Transverse colon (tissue), 4 donors: ENCODE results near the gene LGR5. TPM values are rescaled to one million over a fixed set of nuclear protein-coding genes. Genes with fewer than 3 reads are reported as not detected.
"Not testable (repeated sequence)": the region's sequence is repeated elsewhere in the genome, so short reads cannot be mapped to it uniquely, and the experiment has no call there.

Experiments
- DNase-seq: peaks from one replicate; pipeline ENCODE4 v3.0.0-alpha.2; 2019
- H3K27ac ChIP-seq, 4 donors: fragments of 200-600 bp; sonication (generic); 2 replicates each; pipeline ENCODE4 v1.5.1; 2016 to 2018; ENCODE audit warnings: inconsistent platforms in 4 of 4
- H3K27me3 ChIP-seq: fragments of 200-600 bp; sonication (generic); 2 replicates; pipeline ENCODE4 v1.5.1; 2017; ENCODE audit warnings: inconsistent platforms
- H3K36me3 ChIP-seq, 4 donors: fragments of 200-600 bp; sonication (generic); 2 replicates each; pipeline ENCODE4 v1.5.1; 2017 to 2019; ENCODE audit warnings: inconsistent platforms in 4 of 4
- H3K4me1 ChIP-seq, 4 donors: fragments of 200-600 bp; sonication (generic); 2 replicates each; pipeline ENCODE4 v1.5.1; 2017 to 2020; ENCODE audit warnings: inconsistent platforms in 4 of 4
- H3K4me3 ChIP-seq, 4 donors: fragments of 200-600 bp; sonication (generic); 1 replicate in 1 of 4; 2 replicates in 3 of 4; pipeline versions ENCODE4 v1.5.1 to v1.6.1; 2017 to 2019; ENCODE audit warnings: inconsistent platforms in 4 of 4
- H3K9me3 ChIP-seq, 2 donors: fragments of 200-600 bp; sonication (generic); 2 replicates each; pipeline ENCODE4 v1.5.1; 2017 to 2019; ENCODE audit warnings: inconsistent platforms in 2 of 2
- EP300 ChIP-seq: sonication (generic); formaldehyde crosslinking; IDR thresholded peaks from one replicate; pipeline ENCODE4 v1.6.1; 2017; ENCODE audit warnings: antibody characterized with exemption, low read depth
- POLR2A ChIP-seq: fragments of 450-650 bp; IDR thresholded peaks from one replicate; pipeline ENCODE4 v1.6.1; 2016; ENCODE audit warnings: antibody characterized with exemption, mild to moderate bottlenecking, moderate library complexity
- POLR2AphosphoS5 ChIP-seq, 3 donors: sonication (generic); formaldehyde crosslinking; IDR thresholded peaks; one replicate each; pipeline ENCODE4 v1.6.1; 2016; ENCODE audit warnings: antibody characterized with exemption in 3 of 3
- WGBS, 2 donors: methylation state at CpG; one replicate each; pipeline ENCODE4 v1.1.5; 2018; ENCODE audit warnings: low coverage in 1 of 2; 5-methylcytosine and 5-hydroxymethylcytosine counted together
- in situ Hi-C, 4 donors: fragments of 200-750 bp; cut with MboI; loops; one replicate each; pipeline versions ENCODE4 v1.15.0 to v1.15.1; 2017; ENCODE audit warnings: low sequenced_read_pairs in 3 of 4, low pct_ligation_motif_present in 1 of 4, low pct_unique_long_range_greater_than_20kb in 1 of 4
- intact Hi-C: fragments of 100-400 bp; cut with DNase I; formaldehyde crosslinking; loops from one replicate; pipeline ENCODE4 v1.15.1; 2023; ENCODE audit warnings: low total_unique reads
- total RNA-seq, 4 donors: library from RNA; depleted of rRNA; stranded (reverse); fragments of >200 nt; gene quantifications; one replicate each; pipeline ENCODE4 v1.1.0, GENCODE V29; 2016
- TF ChIP-seq, protein P1 (sequence below), 5 experiments: fragments of 200-600 bp in 3 of 5; fragments of 450-650 bp in 2 of 5; sonication (generic) in 3 of 5; IDR thresholded peaks; 1 replicate in 2 of 5; 2 replicates in 3 of 5; pipeline ENCODE4 v1.5.1; 2016 to 2017; ENCODE audit warnings: antibody characterized with exemption in 5 of 5, inconsistent platforms in 3 of 5, mild to moderate bottlenecking in 2 of 5, moderate library complexity in 1 of 5

The LGR5 gene
- total RNA-seq, 4 donors from 2014 or later, result 0.37 to 4.8 (median 1.0) TPM

DNA sequence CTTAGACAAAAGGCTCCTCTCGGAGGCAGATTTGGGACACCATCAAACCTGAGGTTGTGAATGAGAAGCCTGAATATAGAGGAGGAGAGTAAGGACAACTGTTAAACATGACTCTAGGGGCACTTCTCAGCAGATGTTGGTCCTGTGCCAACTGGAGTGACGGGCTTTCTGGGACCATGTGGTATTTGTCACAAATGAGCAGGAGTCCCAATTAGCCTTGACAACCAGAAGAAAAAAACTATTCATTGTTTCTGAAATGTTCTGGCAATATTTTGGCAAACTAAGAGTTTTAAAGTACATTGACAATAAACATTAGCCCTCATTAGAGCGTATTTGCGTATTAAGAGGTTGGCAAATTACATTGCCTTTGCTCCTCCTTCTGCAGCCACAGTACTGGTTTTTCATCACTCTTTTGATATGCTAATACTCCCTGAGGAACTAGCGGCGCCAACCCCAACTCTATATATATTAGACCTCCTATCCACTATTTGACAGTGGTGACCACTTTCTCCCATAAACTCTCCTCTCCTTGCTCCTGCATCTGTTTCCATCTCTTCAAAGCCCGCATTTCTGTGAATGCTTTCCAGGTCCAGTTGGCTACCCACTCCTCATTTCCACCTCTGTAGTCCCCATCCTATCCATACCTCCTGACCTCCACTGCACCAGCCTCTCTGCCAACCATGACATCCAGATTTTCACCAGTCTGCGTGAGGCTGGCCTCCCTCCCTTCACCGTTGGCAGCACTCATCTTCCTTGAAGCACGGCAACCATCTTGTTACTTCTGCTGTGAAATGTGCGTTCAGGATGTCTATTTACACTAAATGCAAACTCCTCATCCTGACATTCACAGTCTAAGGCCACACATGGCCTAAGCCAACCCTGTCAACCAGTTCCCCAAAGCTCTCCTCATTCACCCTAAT, 123.3 kb downstream of the LGR5 start:
- H3K27ac ChIP-seq, result no peak overlapping the region
- 74 to 79% methylated on average over 8 to 11 of the region's 11 CpGs for WGBS, 2 donors
- no peak for DNase-seq
- in situ Hi-C loops, result no loop called here
- TF ChIP-seq EP300 (no peak), POLR2A (no peak), POLR2AphosphoS5 (IDR thresholded peaks at IDR 0.05) (no peak)
- TF ChIP-seq, protein P1, sequence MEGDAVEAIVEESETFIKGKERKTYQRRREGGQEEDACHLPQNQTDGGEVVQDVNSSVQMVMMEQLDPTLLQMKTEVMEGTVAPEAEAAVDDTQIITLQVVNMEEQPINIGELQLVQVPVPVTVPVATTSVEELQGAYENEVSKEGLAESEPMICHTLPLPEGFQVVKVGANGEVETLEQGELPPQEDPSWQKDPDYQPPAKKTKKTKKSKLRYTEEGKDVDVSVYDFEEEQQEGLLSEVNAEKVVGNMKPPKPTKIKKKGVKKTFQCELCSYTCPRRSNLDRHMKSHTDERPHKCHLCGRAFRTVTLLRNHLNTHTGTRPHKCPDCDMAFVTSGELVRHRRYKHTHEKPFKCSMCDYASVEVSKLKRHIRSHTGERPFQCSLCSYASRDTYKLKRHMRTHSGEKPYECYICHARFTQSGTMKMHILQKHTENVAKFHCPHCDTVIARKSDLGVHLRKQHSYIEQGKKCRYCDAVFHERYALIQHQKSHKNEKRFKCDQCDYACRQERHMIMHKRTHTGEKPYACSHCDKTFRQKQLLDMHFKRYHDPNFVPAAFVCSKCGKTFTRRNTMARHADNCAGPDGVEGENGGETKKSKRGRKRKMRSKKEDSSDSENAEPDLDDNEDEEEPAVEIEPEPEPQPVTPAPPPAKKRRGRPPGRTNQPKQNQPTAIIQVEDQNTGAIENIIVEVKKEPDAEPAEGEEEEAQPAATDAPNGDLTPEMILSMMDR (IDR thresholded peaks at IDR 0.05), result no peak
- H3K4me3 ChIP-seq, result no peak overlapping the region
- intact Hi-C loops, result loop anchor here (5.0 kb wide), 1 partner anchor 161 kb away; no protein-coding TSS in a partner anchor
- H3K9me3 ChIP-seq, result no peaks in the 10 kb centered on the region
- H3K27me3 ChIP-seq, result no peaks in the 10 kb centered on the region
- no peaks in the 10 kb centered on the region for H3K36me3 ChIP-seq
- no peaks in the 10 kb centered on the region for H3K4me1 ChIP-seq

DNA sequence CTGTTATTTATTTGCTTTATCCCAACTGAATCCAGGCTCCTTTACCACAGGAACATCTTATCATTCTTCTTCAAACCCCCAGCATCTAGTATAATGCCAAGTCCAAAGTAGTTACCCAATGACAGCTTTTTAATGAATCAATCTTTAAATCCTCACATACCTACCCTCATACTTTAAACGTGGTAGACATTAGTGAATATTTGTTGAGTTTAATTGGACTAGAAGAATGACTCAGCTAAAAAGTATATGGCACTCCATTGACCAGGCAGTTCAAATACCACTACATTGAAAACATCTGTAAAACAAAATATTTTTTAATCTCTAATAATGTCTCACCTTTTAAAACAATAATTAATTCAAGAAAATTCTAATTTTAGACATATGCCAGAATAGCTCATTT, 125.9 kb downstream of the LGR5 start:
- Histone ChIP-seq H3K4me3 (no peak overlapping the region), H3K27me3 (no peaks in the 10 kb centered on the region), H3K9me3 (no peaks in the 10 kb centered on the region), H3K36me3 (no peaks in the 10 kb centered on the region), H3K27ac (no peak overlapping the region), H3K4me1 (no peaks in the 10 kb centered on the region)
- intact Hi-C loops (no loop called here), in situ Hi-C loops (no loop called here)
- DNase-seq, result no peak
- no peak for TF ChIP-seq POLR2AphosphoS5 (IDR thresholded peaks at IDR 0.05)
- TF ChIP-seq, protein P1 (IDR thresholded peaks at IDR 0.05), result no peak
- TF ChIP-seq EP300, result no peak
- TF ChIP-seq POLR2A, result no peak
- 53 to 55% methylated on average over 1 of the region's 1 CpG for WGBS, 2 donors

DNA sequence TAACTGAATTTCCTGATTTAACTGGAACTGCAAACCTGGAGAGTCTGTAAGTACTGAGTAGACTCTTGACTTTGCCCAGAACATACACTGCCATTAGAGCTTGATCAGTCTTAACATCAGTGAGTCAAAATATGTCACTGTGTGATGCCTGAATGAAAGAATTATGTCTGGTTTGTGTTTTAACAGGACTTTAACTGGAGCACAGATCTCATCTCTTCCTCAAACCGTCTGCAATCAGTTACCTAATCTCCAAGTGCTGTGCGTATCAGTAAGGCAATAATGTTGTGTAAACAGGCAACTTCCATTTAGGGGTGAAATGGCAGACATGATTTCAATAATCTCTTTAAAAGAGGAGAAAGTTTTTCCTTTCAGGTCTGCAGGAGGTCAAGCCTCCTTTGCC, 127.1 kb downstream of the LGR5 start:
- no peaks in the 10 kb centered on the region for H3K36me3 ChIP-seq
- no peaks in the 10 kb centered on the region for H3K27me3 ChIP-seq
- no peak for DNase-seq
- H3K9me3 ChIP-seq, result no peaks in the 10 kb centered on the region
- in situ Hi-C loops, result no loop called here
- no peak overlapping the region for H3K27ac ChIP-seq
- 25 to 54% methylated on average over 2 of the region's 2 CpGs for WGBS, 2 donors
- intact Hi-C loops, result no loop called here
- H3K4me3 ChIP-seq, result no peak overlapping the region
- H3K4me1 ChIP-seq, result no peaks in the 10 kb centered on the region
- no peak for TF ChIP-seq EP300
- TF ChIP-seq POLR2AphosphoS5 (IDR thresholded peaks at IDR 0.05), result no peak
- no peak for TF ChIP-seq POLR2A
- TF ChIP-seq, protein P1 (IDR thresholded peaks at IDR 0.05), result no peak

DNA sequence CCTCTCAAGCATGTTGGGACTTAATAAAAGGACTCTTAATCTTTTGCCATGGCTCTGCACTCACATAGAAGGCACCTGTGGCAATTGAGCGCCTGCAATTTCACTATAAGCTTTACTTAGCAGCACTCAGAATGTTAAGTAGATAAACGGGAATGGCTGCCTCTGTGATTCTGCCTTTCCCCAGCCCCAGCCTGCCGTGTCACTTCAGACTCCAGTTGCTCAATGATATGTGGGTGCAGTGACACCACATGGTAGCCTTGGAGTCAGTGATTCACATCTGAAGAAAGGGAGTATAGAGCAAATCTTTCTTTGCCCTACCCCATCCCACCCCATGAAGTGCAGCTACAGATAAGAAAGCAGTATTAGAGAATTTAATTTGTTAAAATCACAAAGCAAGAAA, 127.9 kb downstream of the LGR5 start:
- Histone ChIP-seq H3K4me3 (no peak overlapping the region), H3K27ac (no peak overlapping the region), H3K36me3 (no peaks in the 10 kb centered on the region), H3K9me3 (no peaks in the 10 kb centered on the region), H3K27me3 (no peaks in the 10 kb centered on the region), H3K4me1 (no peaks in the 10 kb centered on the region)
- intact Hi-C loops (no loop called here), in situ Hi-C loops (no loop called here)
- DNase-seq, result no peak
- WGBS, 2 donors, result 77 to 85% methylated on average over 3 of the region's 3 CpGs
- no peak for TF ChIP-seq EP300
- TF ChIP-seq POLR2A, result no peak
- TF ChIP-seq, protein P1 (IDR thresholded peaks at IDR 0.05), result no peak
- TF ChIP-seq POLR2AphosphoS5 (IDR thresholded peaks at IDR 0.05), result no peak

DNA sequence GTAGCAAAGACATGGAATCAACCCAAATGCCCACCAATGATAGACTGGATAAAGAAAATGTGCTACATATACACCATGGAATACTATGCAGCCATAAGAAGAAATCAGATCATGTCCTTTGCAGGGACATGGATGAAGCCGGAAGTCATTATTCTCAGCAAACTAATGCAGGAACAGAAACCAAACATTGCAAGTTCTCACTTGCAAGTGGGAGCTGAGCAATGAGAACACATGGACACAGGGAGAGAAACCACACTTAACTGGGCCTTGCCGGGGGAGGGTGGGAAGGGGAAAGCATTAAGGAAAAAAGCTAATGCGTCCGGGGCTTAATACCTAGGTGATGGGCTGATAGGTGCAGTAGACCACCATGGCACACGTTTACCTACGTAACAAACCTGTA, 130.3 kb downstream of the LGR5 start:
- in situ Hi-C loops, intact Hi-C loops: not testable (repeated sequence)
- 72 to 98% methylated on average over 5 to 6 of the region's 6 CpGs for WGBS, 2 donors

More for the DNA sequence above, 130.3 kb downstream of the LGR5 start:
- not testable (repeated sequence) for H3K4me1 ChIP-seq, H3K4me3 ChIP-seq, H3K27ac ChIP-seq, H3K36me3 ChIP-seq, DNase-seq, H3K9me3 ChIP-seq, H3K27me3 ChIP-seq
